ENCODE measurements around the gene SH3GL3. TPM values are rescaled to one million over a fixed set of nuclear protein-coding genes. Genes with fewer than 3 reads are reported as not detected.

Gene SH3GL3
- total RNA-seq, 1 donor from 2014 or later: not detected

DNA sequence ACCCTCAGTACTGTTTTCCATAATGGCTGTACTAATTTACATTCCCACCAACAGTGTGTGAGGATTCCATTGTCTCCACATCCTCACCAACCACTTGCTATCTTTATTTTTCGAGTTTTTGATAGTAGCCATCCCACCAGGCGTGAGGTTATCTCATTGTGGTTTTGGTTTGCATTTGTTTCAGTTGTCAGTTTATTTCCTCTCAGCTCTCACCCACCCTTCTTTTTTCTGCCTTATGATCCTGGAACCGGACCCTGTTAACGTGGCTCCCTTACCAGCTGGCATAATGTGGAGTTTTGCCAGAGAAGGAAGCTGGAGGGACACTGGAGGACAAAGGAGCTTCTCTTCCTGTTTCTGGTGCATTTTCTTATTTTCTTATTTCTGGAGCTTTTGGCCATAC is 25.1 kb upstream of the SH3GL3 start:
- no peak overlapping the region for H3K27ac Mint-ChIP-seq (ENCODE audit: unreplicated experiment)
- H3K4me3 Mint-ChIP-seq (ENCODE audit: unreplicated experiment): no peak overlapping the region
- H3K4me1 Mint-ChIP-seq (ENCODE audit: low read depth): no peaks in the 10 kb centered on the region
- H3K9me3 Mint-ChIP-seq (ENCODE audit: low read depth): no peaks in the 10 kb centered on the region
- peaks cover 6% of the 10 kb centered on the region for H3K27me3 Mint-ChIP-seq (ENCODE audit: low read depth)
- H3K36me3 Mint-ChIP-seq (ENCODE audit: low read depth): no peaks in the 10 kb centered on the region
- TF ChIP-seq, protein P1, sequence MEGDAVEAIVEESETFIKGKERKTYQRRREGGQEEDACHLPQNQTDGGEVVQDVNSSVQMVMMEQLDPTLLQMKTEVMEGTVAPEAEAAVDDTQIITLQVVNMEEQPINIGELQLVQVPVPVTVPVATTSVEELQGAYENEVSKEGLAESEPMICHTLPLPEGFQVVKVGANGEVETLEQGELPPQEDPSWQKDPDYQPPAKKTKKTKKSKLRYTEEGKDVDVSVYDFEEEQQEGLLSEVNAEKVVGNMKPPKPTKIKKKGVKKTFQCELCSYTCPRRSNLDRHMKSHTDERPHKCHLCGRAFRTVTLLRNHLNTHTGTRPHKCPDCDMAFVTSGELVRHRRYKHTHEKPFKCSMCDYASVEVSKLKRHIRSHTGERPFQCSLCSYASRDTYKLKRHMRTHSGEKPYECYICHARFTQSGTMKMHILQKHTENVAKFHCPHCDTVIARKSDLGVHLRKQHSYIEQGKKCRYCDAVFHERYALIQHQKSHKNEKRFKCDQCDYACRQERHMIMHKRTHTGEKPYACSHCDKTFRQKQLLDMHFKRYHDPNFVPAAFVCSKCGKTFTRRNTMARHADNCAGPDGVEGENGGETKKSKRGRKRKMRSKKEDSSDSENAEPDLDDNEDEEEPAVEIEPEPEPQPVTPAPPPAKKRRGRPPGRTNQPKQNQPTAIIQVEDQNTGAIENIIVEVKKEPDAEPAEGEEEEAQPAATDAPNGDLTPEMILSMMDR (IDR thresholded peaks at IDR 0.05): no peak
- no peak for DNase-seq (ENCODE audit: low spot score)

DNA sequence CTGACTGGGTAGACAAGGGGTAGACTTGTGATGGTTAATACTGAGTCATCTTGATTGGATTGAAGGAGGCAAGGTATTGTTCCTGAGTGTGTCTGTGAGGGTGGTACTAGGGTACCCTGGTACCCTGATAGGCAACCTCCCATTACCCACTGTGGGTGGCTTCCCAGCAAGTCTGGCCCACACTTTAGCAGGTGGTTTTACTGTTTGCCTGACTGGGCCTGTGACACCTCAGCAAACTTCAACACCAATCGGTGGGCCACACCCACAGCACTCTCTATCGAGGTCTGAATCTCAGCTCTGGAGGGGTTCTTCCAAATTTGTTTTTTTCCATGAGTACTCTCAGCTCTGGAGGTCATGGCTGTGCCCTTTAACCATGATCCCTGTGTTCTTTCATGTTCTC is 24.6 kb upstream of the SH3GL3 start:
- no peaks in the 10 kb centered on the region for H3K9me3 Mint-ChIP-seq (ENCODE audit: low read depth)

DNA sequence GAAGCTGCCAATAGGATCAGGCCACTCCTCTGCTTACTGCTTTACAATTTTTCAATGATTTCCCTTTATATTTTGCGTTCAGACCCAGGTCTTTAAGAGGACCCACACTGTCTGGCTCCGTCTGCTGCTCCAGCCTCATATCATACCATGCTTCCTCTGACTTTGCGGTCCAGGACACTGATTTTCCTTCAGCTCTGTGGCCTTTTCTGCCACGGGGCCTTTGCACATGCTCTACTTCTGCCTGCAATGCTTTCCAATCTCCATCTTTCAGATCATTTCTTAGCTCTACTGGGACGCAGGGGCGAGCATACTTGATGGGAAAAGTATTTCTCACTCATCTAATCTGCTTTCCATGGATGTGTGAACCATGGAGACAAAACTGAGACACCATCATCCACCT is 23.0 kb upstream of the SH3GL3 start:
- peaks cover 4% of the 10 kb centered on the region for H3K9me3 Mint-ChIP-seq (ENCODE audit: low read depth)
- H3K4me3 Mint-ChIP-seq (ENCODE audit: unreplicated experiment): no peak overlapping the region
- DNase-seq (ENCODE audit: low spot score): no peak
- H3K4me1 Mint-ChIP-seq (ENCODE audit: low read depth): no peaks in the 10 kb centered on the region
- no peak overlapping the region for H3K27ac Mint-ChIP-seq (ENCODE audit: unreplicated experiment)
- TF ChIP-seq, protein P1 (IDR thresholded peaks at IDR 0.05): no peak
- H3K27me3 Mint-ChIP-seq (ENCODE audit: low read depth): peaks cover 6% of the 10 kb centered on the region
- H3K36me3 Mint-ChIP-seq (ENCODE audit: low read depth): no peaks in the 10 kb centered on the region

More for the DNA sequence above, 24.6 kb upstream of the SH3GL3 start:
- no peaks in the 10 kb centered on the region for H3K36me3 Mint-ChIP-seq (ENCODE audit: low read depth)
- H3K27me3 Mint-ChIP-seq (ENCODE audit: low read depth): peaks cover 6% of the 10 kb centered on the region
- H3K4me3 Mint-ChIP-seq (ENCODE audit: unreplicated experiment): no peak overlapping the region
- TF ChIP-seq, protein P1 (IDR thresholded peaks at IDR 0.05): no peak
- no peak for DNase-seq (ENCODE audit: low spot score)
- H3K4me1 Mint-ChIP-seq (ENCODE audit: low read depth): no peaks in the 10 kb centered on the region
- no peak overlapping the region for H3K27ac Mint-ChIP-seq (ENCODE audit: unreplicated experiment)

DNA sequence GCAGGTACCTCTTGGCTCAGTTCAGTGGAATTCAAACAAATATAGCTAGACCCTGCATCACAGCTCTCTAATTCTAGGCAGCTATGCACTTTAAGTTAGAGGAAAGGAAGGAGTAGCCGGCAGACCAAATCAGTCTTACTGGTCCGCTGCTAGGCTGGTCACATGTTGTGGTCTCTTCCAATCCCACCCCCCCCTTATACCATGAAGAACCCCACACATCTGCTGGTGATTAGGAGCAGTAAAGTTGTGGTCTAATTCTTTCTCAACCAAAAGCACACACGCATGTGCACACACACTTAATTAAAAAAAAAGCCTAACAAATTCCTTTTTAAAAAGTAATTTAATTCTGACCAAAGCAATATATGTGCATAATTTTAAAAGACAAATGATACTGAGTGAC is 16.7 kb upstream of the SH3GL3 start:
- peaks cover 7% of the 10 kb centered on the region for H3K27me3 Mint-ChIP-seq (ENCODE audit: low read depth)
- TF ChIP-seq, protein P1 (IDR thresholded peaks at IDR 0.05): no peak
- H3K36me3 Mint-ChIP-seq (ENCODE audit: low read depth): no peaks in the 10 kb centered on the region
- no peak overlapping the region for H3K27ac Mint-ChIP-seq (ENCODE audit: unreplicated experiment)
- peaks cover 4% of the 10 kb centered on the region for H3K9me3 Mint-ChIP-seq (ENCODE audit: low read depth)
- H3K4me3 Mint-ChIP-seq (ENCODE audit: unreplicated experiment): no peak overlapping the region
- no peak for DNase-seq (ENCODE audit: low spot score)
- no peaks in the 10 kb centered on the region for H3K4me1 Mint-ChIP-seq (ENCODE audit: low read depth)

DNA sequence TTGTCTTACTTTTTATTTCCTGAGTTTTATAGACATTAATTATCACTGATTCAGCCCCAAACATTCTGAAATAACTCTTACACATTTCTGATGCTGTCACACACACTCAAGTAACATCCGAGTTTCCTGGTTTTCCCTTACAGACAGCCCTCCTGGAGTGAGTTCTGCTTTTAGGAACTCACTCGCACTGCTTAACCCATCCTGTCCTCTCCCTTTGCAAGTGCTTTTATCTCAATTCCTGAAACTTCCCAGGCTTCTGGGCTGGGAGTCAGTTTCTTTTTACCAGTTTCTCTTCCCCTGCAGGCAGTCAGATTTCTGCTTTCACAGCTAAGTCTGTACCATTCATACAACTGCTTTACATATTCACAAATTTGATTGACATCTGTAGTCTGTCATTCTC is 15.6 kb upstream of the SH3GL3 start:
- Mint-ChIP-seq H3K4me1 (ENCODE audit: low read depth) (no peaks in the 10 kb centered on the region), H3K9me3 (ENCODE audit: low read depth) (peaks cover 4% of the 10 kb centered on the region), H3K27me3 (ENCODE audit: low read depth) (peaks cover 9% of the 10 kb centered on the region), H3K36me3 (ENCODE audit: low read depth) (no peaks in the 10 kb centered on the region), H3K4me3 (ENCODE audit: unreplicated experiment) (no peak overlapping the region), H3K27ac (ENCODE audit: unreplicated experiment) (no peak overlapping the region)
- TF ChIP-seq, protein P1 (IDR thresholded peaks at IDR 0.05): no peak
- DNase-seq (ENCODE audit: low spot score): no peak

Measured in chondrocyte (in vitro differentiated cells).